DND-41 (cell line): Measurements from ENCODE around the gene HMCN2.

ENCODE experiments used
- EZH2 ChIP-seq: IDR thresholded peaks from 3 replicates; pipeline ENCODE4 v1.6.1; 2012; ENCODE audit warnings: borderline replicate concordance, low read depth, mild to moderate bottlenecking, moderate library complexity, low read length, inconsistent platforms; ENCODE audit not compliant: severe bottlenecking
- TF ChIP-seq, protein P1 (sequence below): IDR thresholded peaks from 2 replicates; pipeline ENCODE4 v1.5.1; 2012; ENCODE audit warnings: borderline replicate concordance, low read length, moderate library complexity, mild to moderate bottlenecking; ENCODE audit not compliant: poor library complexity, severe bottlenecking; ENCODE audit errors: extremely low read depth

DNA sequence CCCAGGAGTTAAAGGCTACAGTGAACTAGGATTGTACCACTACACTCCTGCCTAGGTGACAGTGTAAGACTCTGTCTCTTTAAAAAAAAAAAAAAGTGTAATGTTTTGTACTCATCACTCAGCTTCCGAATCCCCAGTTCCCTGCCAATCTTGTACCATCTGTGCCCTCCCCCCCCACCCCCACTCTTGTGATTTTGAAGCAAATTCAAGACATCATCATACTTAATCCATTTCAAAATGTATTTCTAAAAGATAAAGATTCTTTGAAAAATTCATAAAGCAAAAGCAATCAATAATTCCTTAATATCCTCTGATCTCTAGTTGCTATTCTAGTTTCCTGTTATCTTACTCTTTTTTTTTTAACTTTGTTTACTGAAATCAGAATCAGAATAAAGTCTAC lies 34.9 kb upstream of the HMCN2 start:
- TF ChIP-seq, protein P1, sequence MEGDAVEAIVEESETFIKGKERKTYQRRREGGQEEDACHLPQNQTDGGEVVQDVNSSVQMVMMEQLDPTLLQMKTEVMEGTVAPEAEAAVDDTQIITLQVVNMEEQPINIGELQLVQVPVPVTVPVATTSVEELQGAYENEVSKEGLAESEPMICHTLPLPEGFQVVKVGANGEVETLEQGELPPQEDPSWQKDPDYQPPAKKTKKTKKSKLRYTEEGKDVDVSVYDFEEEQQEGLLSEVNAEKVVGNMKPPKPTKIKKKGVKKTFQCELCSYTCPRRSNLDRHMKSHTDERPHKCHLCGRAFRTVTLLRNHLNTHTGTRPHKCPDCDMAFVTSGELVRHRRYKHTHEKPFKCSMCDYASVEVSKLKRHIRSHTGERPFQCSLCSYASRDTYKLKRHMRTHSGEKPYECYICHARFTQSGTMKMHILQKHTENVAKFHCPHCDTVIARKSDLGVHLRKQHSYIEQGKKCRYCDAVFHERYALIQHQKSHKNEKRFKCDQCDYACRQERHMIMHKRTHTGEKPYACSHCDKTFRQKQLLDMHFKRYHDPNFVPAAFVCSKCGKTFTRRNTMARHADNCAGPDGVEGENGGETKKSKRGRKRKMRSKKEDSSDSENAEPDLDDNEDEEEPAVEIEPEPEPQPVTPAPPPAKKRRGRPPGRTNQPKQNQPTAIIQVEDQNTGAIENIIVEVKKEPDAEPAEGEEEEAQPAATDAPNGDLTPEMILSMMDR = no peak
- no peak for TF ChIP-seq EZH2
